K562 (cell line): ENCODE results near the gene FMN1. TPM values are rescaled to one million over a fixed set of nuclear protein-coding genes. Genes with fewer than 3 reads are reported as not detected.

Source experiments
- ATAC-seq: fragments of 200-7000 bp; cut with Tn5 transposase; 3 replicates; pipeline ENCODE4 v1.9.1; 2020; ENCODE audit warnings: moderate library complexity
- BruUV-seq: library from RNA; stranded (reverse); fragments of 400-500 nt; replicated peaks from 2 replicates; lab custom pipeline; 2021; lab: Mats Ljungman, UMichigan
- CTCF ChIA-PET: fragments of 300-600 bp; formaldehyde crosslinking; extraction: SDS; loops from one replicate; lab custom pipeline; 2021; ENCODE audit warnings: low intra/inter-chr PET ratio; lab: Yijun Ruan, JAX
- POLR2A ChIA-PET: fragments of 300-600, 350-650 bp; sonication (Branson Sonifier 250); formaldehyde crosslinking; extraction: SDS; loops from one replicate; lab custom pipeline; 2021; ENCODE audit warnings: antibody characterized with exemption, inconsistent platforms; lab: Yijun Ruan, JAX
- DNase-seq, 4 experiments: peaks; one replicate each; pipeline versions ENCODE4 v3.0.0 to v3.0.0-alpha.2; 2011 to 2018; ENCODE audit warnings: low spot score in 3 of 4, mixed read lengths in 3 of 4; ENCODE audit errors: extremely low read depth in 1 of 4
- FAIRE-seq: peaks from 2 replicates; lab custom pipeline; 2011; peaks lifted over from hg19 to GRCh38; lab: Jason Lieb, UNC
- H2AFZ ChIP-seq: 2 replicates; pipeline ENCODE4 v1.6.0; 2011; ENCODE audit warnings: low read depth, low read length, control low read depth, inconsistent platforms
- H3K27ac ChIP-seq: fragments of 200-600 bp; 3 replicates; pipeline ENCODE4 v1.8.0; 2011; ENCODE audit warnings: low read depth, mild to moderate bottlenecking, control low read depth, inconsistent platforms, low read length, moderate library complexity, mixed read lengths; ENCODE audit errors: extremely low read depth
- H3K27me3 ChIP-seq, 2 experiments: fragments of 300-600 bp in 1 of 2; 2 replicates in 1 of 2; 3 replicates in 1 of 2; pipeline versions ENCODE4 v1.6.0 to v1.8.0; 2011; ENCODE audit warnings: inconsistent platforms in 2 of 2, low read length in 2 of 2, mild to moderate bottlenecking in 1 of 2, mixed read lengths in 1 of 2, moderate library complexity in 1 of 2; ENCODE audit not compliant: control insufficient read depth in 2 of 2, insufficient read depth in 2 of 2
- H3K36me3 ChIP-seq: fragments of 300-600 bp; 3 replicates; pipeline ENCODE4 v1.8.0; 2011; ENCODE audit warnings: mild to moderate bottlenecking, low read length, inconsistent platforms; ENCODE audit not compliant: control insufficient read depth, insufficient read depth
- H3K4me1 ChIP-seq, 2 experiments: fragments of 200-600 bp in 1 of 2; replicated peaks in 1 of 2; 2 replicates in 1 of 2; 3 replicates in 1 of 2; pipeline versions ENCODE4 v1.5.1 to v1.8.0; 2011; ENCODE audit warnings: inconsistent platforms in 2 of 2, low read length in 2 of 2, mild to moderate bottlenecking in 1 of 2, mixed read lengths in 1 of 2, moderate library complexity in 1 of 2; ENCODE audit not compliant: control insufficient read depth in 2 of 2, insufficient read depth in 2 of 2
- H3K4me2 ChIP-seq: 2 replicates; pipeline ENCODE4 v1.6.1; 2011; ENCODE audit warnings: low read length, control low read depth, inconsistent platforms, mixed read lengths; ENCODE audit not compliant: insufficient read depth
- H3K4me3 ChIP-seq: fragments of 200-600 bp; sonication (generic), shearing (Covaris generic); 2 replicates; pipeline ENCODE4 v1.5.1; 2016; ENCODE audit warnings: control low read depth, inconsistent platforms
- H3K79me2 ChIP-seq: fragments of 200-600 bp; 3 replicates; pipeline ENCODE4 v1.8.0; 2011; ENCODE audit warnings: low read length, inconsistent platforms; ENCODE audit not compliant: control insufficient read depth, insufficient read depth
- H3K9ac ChIP-seq, 2 experiments: 2 replicates each; pipeline versions ENCODE4 v1.6.0 to v1.6.1; 2011; ENCODE audit warnings: low read depth in 2 of 2, low read length in 2 of 2, control low read depth in 1 of 2, inconsistent platforms in 1 of 2, mild to moderate bottlenecking in 1 of 2, mixed read lengths in 1 of 2; ENCODE audit not compliant: insufficient read depth in 1 of 2
- H3K9me1 ChIP-seq: one replicate; pipeline ENCODE4 v1.6.0; 2011; ENCODE audit warnings: inconsistent platforms, mild to moderate bottlenecking, low read length, moderate library complexity; ENCODE audit not compliant: control insufficient read depth, insufficient read depth
- H3K9me3 ChIP-seq: replicated peaks from 2 replicates; pipeline ENCODE4 v1.5.1; 2011; ENCODE audit warnings: low read depth, low read length, inconsistent platforms; ENCODE audit not compliant: control insufficient read depth, insufficient read depth
- H4K20me1 ChIP-seq: replicated peaks from 2 replicates; pipeline ENCODE4 v1.6.1; 2011; ENCODE audit warnings: low read length, inconsistent platforms, mixed read lengths; ENCODE audit not compliant: control insufficient read depth, insufficient read depth
- HMG20B ChIP-seq: fragments of 250-450 bp; sonication (Bioruptor Pico); IDR thresholded peaks from 2 replicates; pipeline ENCODE4 v1.5.0; 2021; ENCODE audit warnings: mild to moderate bottlenecking
- KLF16 ChIP-seq: IDR thresholded peaks from 2 replicates; pipeline ENCODE4 v1.6.1; 2016; ENCODE audit warnings: antibody characterized with exemption
- POLR3A ChIP-seq: IDR thresholded peaks from 2 replicates; pipeline ENCODE4 v1.6.1; 2011; ENCODE audit warnings: borderline replicate concordance, mild to moderate bottlenecking, moderate library complexity; ENCODE audit not compliant: insufficient read length, insufficient read depth; ENCODE audit errors: extremely low read depth
- PRMT5 ChIP-seq: sonication (generic); formaldehyde crosslinking; IDR thresholded peaks from 2 replicates; pipeline ENCODE4 v1.5.0; 2020; ENCODE audit warnings: missing genetic modification reagents
- SIX5 ChIP-seq, 2 experiments: IDR thresholded peaks; 2 replicates each; pipeline ENCODE4 v1.6.1; 2011; ENCODE audit warnings: low read length in 2 of 2, borderline replicate concordance in 1 of 2, low read depth in 1 of 2, mild to moderate bottlenecking in 1 of 2, moderate library complexity in 1 of 2; ENCODE audit not compliant: insufficient read depth in 1 of 2
- ZEB2 ChIP-seq: fragments of 450-650 bp; IDR thresholded peaks from 2 replicates; pipeline ENCODE4 v1.6.1; 2016
- WGBS: fragments of 100-300 bp; shearing (Covaris generic); methylation state at CpG from one replicate; pipeline ENCODE4 v1.1.6; 2016; ENCODE audit warnings: low coverage, mixed read lengths; ENCODE audit not compliant: insufficient coverage; ENCODE audit errors: missing lambda C conversion rate; 5-methylcytosine and 5-hydroxymethylcytosine counted together
- in situ Hi-C: fragments of 300-500 bp; cut with MboI; formaldehyde crosslinking; loops from 4 replicates; pipeline ENCODE4 v1.15.0; 2018; ENCODE audit warnings: inconsistent platforms, mixed read lengths
- intact Hi-C: fragments of 100-400 bp; cut with micrococcal nuclease; formaldehyde crosslinking; loops from 2 replicates; pipeline ENCODE4 v1.14.2; 2022
- polyA plus RNA-seq, 8 experiments: library from polyadenylated mRNA; depleted of rRNA in 4 of 8; stranded (reverse) in 5 of 8; unstranded in 3 of 8; fragments of >200 nt; fragmentation: Nextera tagmentation in 2 of 8; fragmentation: Illumina TruSeq in 1 of 8; extraction: Ambion mirVana in 2 of 8; extraction: Trizol in 1 of 8; gene quantifications; 2 replicates each; pipeline versions ENCODE4 v1.2.1 to v1.2.3, GENCODE V29; 2011 to 2014; ENCODE audit warnings: inconsistent platforms in 1 of 8, missing spikeins in 1 of 8
- total RNA-seq, 7 experiments: library from RNA; depleted of rRNA in 6 of 7; stranded (reverse); fragments of >200 nt in 6 of 7; fragmentation: Illumina TruSeq in 2 of 7; extraction: Trizol in 2 of 7; gene quantifications; 2 replicates each; pipeline versions ENCODE4 v1.2.1 to v1.2.3, GENCODE V29; 2011 to 2021; ENCODE audit warnings: low replicate concordance in 1 of 7
- TF ChIP-seq, protein P1 (sequence below): IDR thresholded peaks from 2 replicates; pipeline ENCODE4 v1.6.1; 2016; ENCODE audit warnings: missing genetic modification characterization, missing compliant biosample characterization
- TF ChIP-seq, protein P2 (sequence below): fragments of 250-450 bp; sonication (Bioruptor Pico); IDR thresholded peaks from 2 replicates; pipeline ENCODE4 v1.4.0; 2020

The FMN1 gene
- total and polyA plus RNA-seq, 9 of the 15 experiments (the other 6 are each of a cell fraction or from before 2014, with no cell fraction given): 0.03 to 0.07 (median 0.04) TPM; not detected in 6

DNA sequence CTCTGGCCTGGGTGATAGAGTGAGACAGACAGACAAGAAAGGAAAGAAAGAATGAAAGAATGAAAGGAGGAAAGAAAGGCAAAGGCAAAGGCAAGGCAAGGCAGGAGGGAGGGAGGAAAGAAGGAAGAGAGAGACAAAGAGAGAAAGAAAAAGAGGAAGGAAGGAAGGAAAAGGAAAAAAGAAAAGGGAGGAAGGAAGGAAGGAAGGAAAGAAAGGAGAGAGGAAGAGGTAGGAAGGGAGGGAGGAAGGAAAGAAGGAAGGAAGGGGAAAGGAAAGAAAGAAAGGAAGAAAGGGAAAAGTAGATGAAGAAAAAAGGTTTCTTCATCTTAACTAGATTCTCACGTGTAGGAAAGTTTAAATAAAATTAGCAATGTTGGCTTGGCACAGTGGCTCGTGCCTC is 334.5 kb downstream of the FMN1 start:
- H3K36me3 ChIP-seq: no peaks in the 10 kb centered on the region
- no peak for DNase-seq
- no TSS peak for BruUV-seq
- no peaks in the 10 kb centered on the region for H3K9me3 ChIP-seq
- no peaks in the 10 kb centered on the region for H3K4me1 ChIP-seq
- H3K4me2 ChIP-seq: no peak overlapping the region
- H3K9me1 ChIP-seq: no peaks in the 10 kb centered on the region
- no peaks in the 10 kb centered on the region for H3K79me2 ChIP-seq
- TF ChIP-seq, protein P1, sequence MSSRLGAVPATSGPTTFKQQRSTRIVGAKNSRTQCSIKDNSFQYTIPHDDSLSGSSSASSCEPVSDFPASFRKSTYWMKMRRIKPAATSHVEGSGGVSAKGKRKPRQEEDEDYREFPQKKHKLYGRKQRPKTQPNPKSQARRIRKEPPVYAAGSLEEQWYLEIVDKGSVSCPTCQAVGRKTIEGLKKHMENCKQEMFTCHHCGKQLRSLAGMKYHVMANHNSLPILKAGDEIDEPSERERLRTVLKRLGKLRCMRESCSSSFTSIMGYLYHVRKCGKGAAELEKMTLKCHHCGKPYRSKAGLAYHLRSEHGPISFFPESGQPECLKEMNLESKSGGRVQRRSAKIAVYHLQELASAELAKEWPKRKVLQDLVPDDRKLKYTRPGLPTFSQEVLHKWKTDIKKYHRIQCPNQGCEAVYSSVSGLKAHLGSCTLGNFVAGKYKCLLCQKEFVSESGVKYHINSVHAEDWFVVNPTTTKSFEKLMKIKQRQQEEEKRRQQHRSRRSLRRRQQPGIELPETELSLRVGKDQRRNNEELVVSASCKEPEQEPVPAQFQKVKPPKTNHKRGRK: peak; percentile 77; the same call in 1 of the 2 replicates
- no peak for TF ChIP-seq SIX5 (IDR thresholded peaks at IDR 0.05; ENCODE audit: borderline replicate concordance in 1 of 2, insufficient read depth in 1 of 2, low read depth in 1 of 2, low read length in 2 of 2)
- no peak overlapping the region for H3K9ac ChIP-seq
- ATAC-seq: no peak
- H4K20me1 ChIP-seq: no peaks in the 10 kb centered on the region
- intact Hi-C loops (no loop called here), in situ Hi-C loops (no loop called here)
- FAIRE-seq: no peak
- H2AFZ ChIP-seq: no peak overlapping the region
- 0% methylated on average over 2 of the region's 2 CpGs for WGBS
- 0 out of 5 replicates have a peak, but pooled peaks cover 0 to 2% of the 10 kb centered on the region in 2 experiments for H3K27me3 ChIP-seq
- ChIA-PET POLR2A (interaction anchor here (0.6 to 1.9 kb wide), 2 partner anchors 10 to 12 kb away, joined by 3 to 4 read pairs; no protein-coding TSS in a partner anchor), CTCF (no interaction called here)
- no peak overlapping the region for H3K4me3 ChIP-seq
- no peak overlapping the region for H3K27ac ChIP-seq

DNA sequence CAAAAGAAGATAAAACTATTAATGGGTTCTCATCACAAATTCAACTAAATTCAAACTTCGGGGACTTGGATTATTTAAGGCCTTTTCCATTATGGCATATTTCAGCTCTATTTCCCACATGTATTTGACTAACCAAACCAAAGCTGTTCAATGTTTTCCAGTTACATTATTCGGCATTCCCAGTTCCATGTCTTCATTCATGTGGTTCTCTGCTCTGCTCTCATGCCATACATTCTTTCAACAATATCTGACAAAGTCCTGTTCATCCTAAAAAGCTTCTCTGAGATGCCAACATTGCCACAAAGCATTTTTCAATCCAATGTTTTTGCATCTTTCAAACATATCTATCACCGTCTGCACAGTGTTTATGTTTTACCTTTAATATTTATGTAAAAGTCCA is 335.3 kb downstream of the FMN1 start:
- in situ Hi-C loops: no loop called here
- no TSS peak for BruUV-seq
- H2AFZ ChIP-seq: no peak overlapping the region
- H3K27me3 ChIP-seq: 0 out of 5 replicates have a peak, but pooled peaks cover 0 to 2% of the 10 kb centered on the region in 2 experiments
- ChIA-PET POLR2A (interaction anchor here (0.6 to 1.9 kb wide), 3 partner anchors 11 to 97 kb away, joined by 3 to 4 read pairs (median 3); no protein-coding TSS in a partner anchor), CTCF (no interaction called here)
- no peaks in the 10 kb centered on the region for H3K4me1 ChIP-seq
- no peak overlapping the region for H3K27ac ChIP-seq
- ATAC-seq: no peak
- H3K4me2 ChIP-seq: no peak overlapping the region
- no peaks in the 10 kb centered on the region for H3K9me1 ChIP-seq
- no peak for FAIRE-seq
- no peak overlapping the region for H3K4me3 ChIP-seq
- H3K79me2 ChIP-seq: no peaks in the 10 kb centered on the region
- no peaks in the 10 kb centered on the region for H3K36me3 ChIP-seq
- no peaks in the 10 kb centered on the region for H4K20me1 ChIP-seq
- intact Hi-C loops: no loop called here
- 0% methylated on average over 3 of the region's 3 CpGs for WGBS
- no peaks in the 10 kb centered on the region for H3K9me3 ChIP-seq
- DNase-seq: no peak
- H3K9ac ChIP-seq: no peak overlapping the region
- TF ChIP-seq ZEB2 (no peak), PRMT5 (CRISPR knock-in tag) (no peak), HMG20B (no peak), KLF16 (no peak), POLR3A (no peak)
- TF ChIP-seq, protein P2, sequence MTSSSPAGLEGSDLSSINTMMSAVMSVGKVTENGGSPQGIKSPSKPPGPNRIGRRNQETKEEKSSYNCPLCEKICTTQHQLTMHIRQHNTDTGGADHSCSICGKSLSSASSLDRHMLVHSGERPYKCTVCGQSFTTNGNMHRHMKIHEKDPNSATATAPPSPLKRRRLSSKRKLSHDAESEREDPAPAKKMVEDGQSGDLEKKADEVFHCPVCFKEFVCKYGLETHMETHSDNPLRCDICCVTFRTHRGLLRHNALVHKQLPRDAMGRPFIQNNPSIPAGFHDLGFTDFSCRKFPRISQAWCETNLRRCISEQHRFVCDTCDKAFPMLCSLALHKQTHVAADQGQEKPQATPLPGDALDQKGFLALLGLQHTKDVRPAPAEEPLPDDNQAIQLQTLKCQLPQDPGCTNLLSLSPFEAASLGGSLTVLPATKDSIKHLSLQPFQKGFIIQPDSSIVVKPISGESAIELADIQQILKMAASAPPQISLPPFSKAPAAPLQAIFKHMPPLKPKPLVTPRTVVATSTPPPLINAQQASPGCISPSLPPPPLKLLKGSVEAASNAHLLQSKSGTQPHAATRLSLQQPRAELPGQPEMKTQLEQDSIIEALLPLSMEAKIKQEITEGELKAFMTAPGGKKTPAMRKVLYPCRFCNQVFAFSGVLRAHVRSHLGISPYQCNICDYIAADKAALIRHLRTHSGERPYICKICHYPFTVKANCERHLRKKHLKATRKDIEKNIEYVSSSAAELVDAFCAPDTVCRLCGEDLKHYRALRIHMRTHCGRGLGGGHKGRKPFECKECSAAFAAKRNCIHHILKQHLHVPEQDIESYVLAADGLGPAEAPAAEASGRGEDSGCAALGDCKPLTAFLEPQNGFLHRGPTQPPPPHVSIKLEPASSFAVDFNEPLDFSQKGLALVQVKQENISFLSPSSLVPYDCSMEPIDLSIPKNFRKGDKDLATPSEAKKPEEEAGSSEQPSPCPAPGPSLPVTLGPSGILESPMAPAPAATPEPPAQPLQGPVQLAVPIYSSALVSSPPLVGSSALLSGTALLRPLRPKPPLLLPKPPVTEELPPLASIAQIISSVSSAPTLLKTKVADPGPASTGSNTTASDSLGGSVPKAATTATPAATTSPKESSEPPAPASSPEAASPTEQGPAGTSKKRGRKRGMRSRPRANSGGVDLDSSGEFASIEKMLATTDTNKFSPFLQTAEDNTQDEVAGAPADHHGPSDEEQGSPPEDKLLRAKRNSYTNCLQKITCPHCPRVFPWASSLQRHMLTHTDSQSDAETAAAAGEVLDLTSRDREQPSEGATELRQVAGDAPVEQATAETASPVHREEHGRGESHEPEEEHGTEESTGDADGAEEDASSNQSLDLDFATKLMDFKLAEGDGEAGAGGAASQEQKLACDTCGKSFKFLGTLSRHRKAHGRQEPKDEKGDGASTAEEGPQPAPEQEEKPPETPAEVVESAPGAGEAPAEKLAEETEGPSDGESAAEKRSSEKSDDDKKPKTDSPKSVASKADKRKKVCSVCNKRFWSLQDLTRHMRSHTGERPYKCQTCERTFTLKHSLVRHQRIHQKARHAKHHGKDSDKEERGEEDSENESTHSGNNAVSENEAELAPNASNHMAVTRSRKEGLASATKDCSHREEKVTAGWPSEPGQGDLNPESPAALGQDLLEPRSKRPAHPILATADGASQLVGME: no peak
